ENCODE results near the gene BORCS6.
A peak's percentile ranks its signal among the peaks of the same experiment; 100 is the strongest.

Gene BORCS6

GRCh38 chr17:8140065-8141029, 49.6 kb downstream of the BORCS6 start:
- no peak for DNase-seq

- peak; percentile 61 for DNase-seq
Observed at GRCh38 chr17:8138672-8139371, 51.2 kb downstream of the BORCS6 start.

GRCh38 chr17:8138374-8138671, 51.7 kb downstream of the BORCS6 start:
- no peak for DNase-seq
